Right renal pelvis (tissue), 4 donors: ENCODE results near the gene COLGALT1. TPM values are rescaled to one million over a fixed set of nuclear protein-coding genes. Genes with fewer than 3 reads are reported as not detected.
"Not testable (repeated sequence)": the region's sequence is repeated elsewhere in the genome, so short reads cannot be mapped to it uniquely, and the experiment has no call there.

Source experiments
- DNase-seq, 4 donors: peaks; one replicate each; pipeline ENCODE4 v3.0.0-alpha.2; 2013; ENCODE audit warnings: low read depth in 4 of 4, low spot score in 3 of 4, missing footprints in 1 of 4
- polyA plus RNA-seq, 4 donors: library from polyadenylated mRNA; unstranded; fragments of 120-200 nt; gene quantifications; one replicate each; pipeline ENCODE4 v1.2.1, GENCODE V29; 2013; ENCODE audit not compliant: insufficient read length in 4 of 4

The COLGALT1 gene
- polyA plus RNA-seq, 4 donors: 46.6 to 49.6 (median 48.2) TPM

- no peak for DNase-seq
These were observed 1.5 kb downstream of the COLGALT1 start for GRCh38 chr19:17556995-17557394.

- DNase-seq: no peak
These were observed 2.0 kb downstream of the COLGALT1 start for GRCh38 chr19:17557466-17557865.

GRCh38 chr19:17560205-17560595 is 4.8 kb downstream of the COLGALT1 start:
- no peak for DNase-seq

- no peak for DNase-seq
These were observed 6.6 kb downstream of the COLGALT1 start for GRCh38 chr19:17562097-17562496.

GRCh38 chr19:17562561-17562960 is 7.1 kb downstream of the COLGALT1 start:
- no peak for DNase-seq

GRCh38 chr19:17564781-17565180 is 9.3 kb downstream of the COLGALT1 start:
- no peak for DNase-seq

- no peak for DNase-seq
These were observed 10.2 kb downstream of the COLGALT1 start for GRCh38 chr19:17565611-17566010.

DNA sequence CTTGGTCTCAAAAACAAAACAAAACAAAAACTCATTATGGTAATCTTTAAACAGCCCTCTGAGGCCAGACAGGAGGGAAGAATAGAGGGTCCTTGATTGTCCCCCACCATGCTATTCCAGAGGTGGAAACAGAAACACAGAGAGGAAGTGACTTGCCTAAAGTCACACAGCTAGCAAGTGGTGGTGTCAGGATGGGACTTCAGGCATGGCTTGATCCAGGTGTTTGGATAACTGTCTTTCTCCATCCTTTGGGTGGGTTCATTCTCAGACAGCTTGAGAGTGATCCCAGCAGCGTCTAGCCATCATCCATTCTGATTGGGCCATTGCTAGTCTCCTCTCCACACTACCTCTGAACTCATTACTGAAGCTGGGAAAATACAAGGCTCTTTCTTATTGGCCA is 12.5 kb downstream of the COLGALT1 start:
- DNase-seq: no peak

DNA sequence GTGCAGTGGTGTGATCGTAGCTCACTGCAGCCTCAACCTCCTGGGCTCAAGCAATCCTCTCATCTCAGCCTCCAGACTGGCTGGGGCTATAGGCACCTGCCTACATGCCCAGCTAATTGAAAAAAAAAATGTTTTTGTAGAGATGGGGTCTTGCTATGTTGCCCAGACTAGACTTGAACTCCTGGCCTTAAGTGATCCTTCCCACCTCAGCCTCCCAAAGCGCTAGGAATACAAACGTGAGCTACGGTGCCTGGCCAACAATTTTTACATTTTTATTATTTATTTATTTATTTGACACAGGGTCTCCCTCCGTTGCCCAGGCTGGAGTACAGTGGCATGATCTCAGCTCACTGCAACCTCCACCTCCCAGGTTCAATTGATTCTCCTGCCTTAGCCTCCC is 14.8 kb downstream of the COLGALT1 start:
- DNase-seq: not testable (repeated sequence)

- DNase-seq: no peak
These were observed 15.3 kb downstream of the COLGALT1 start for GRCh38 chr19:17570791-17571190.

- no peak for DNase-seq
These were observed 17.2 kb downstream of the COLGALT1 start for GRCh38 chr19:17572638-17573037.

- DNase-seq: no peak
These were observed 20.7 kb downstream of the COLGALT1 start for GRCh38 chr19:17575871-17576757.

DNA sequence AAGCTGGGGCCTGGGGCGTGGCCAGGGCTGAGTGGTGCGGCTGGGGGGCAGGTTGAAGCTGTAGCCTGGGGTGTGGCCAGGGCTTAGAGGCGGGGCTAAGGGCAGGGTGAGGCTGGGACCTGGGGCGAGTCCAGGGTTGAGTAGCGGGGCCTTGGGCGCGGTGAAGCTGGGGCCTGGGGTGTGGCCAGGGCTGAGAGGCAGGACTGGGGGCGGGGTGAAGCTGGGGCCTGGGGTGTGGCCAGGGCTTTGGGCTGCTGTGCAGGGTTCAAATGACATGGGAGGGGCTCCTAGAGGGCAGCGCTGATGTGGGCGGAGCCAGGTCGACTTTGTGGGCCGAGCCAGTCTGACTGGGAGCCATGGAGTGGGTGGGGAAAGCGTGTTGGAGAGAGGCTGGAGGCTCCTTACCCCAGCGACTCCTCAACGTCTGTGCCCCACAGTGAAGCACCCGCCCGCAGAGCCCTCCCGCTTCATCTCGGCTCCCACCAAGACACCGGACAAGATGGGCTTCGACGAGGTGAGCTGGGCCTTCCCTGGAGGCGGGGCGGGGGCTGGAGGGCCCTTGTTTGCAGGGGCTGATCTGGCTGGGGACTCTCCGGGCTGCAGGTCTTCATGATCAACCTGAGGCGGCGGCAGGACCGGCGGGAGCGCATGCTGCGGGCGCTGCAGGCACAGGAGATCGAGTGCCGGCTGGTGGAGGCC is 21.5 kb downstream of the COLGALT1 start:
- DNase-seq: peak in 1 of 4 donors; percentile 38

DNA sequence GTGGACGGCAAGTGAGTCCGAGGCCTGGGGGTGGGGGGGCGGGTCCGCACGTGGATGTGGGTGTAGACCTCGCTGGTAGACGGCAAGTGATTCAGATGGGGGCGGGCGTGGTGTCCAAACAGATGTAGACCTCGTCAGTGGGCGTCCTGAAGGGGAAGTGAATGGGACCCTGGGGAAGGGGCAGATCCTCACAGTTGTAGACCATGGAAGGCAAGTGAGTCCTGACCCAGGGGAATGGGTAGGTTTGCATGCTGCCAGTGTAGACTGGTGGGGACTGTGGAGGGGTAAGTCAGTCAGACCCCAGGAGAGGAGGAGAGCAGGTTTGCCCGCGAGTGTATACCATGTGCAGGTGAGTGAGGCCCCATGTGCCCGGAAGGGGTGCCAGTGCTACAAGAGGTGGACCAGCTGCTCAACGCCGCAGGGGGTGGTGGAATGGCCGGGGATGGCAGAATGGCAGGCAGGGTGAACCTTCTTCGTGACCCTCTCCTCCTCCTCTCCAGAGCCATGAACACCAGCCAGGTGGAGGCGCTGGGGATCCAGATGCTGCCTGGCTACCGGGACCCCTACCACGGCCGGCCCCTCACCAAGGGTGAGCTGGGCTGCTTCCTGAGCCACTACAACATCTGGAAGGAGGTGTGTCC is 22.1 kb downstream of the COLGALT1 start:
- no peak for DNase-seq

GRCh38 chr19:17579661-17580244 is 24.3 kb downstream of the COLGALT1 start:
- DNase-seq: no peak

- DNase-seq: no peak
These were observed 25.2 kb downstream of the COLGALT1 start for GRCh38 chr19:17580470-17581144.

DNA sequence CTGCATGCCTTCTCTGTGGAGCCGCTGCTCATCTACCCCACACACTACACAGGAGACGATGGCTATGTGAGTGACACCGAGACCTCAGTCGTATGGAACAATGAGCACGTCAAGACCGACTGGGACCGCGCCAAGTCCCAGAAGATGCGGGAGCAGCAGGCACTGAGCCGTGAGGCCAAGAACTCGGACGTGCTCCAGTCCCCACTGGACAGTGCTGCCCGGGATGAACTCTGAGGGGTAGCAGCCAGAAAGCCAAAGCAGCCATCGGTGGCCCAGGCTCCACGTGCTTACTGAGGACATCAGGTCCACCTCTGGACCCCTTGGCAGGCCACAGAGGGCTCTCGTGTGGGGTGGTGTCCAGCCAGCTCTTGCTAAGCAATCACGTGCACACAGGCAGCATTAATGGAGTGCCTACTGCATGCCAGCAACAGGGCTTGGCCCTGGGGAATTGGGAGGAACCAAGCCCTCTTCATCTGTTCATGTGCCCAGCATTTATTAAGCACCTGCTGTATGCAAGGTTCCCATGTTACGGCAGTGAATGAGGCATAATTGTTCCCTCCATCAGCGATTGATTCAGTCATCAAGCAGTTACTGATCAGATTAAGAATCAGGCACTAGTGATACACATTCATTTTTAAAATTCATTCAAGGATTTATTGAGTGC is 25.9 kb downstream of the COLGALT1 start:
- DNase-seq: no peak

- DNase-seq: no peak
These were observed 27.2 kb downstream of the COLGALT1 start for GRCh38 chr19:17582613-17583012.

- no peak for DNase-seq
These were observed 28.7 kb downstream of the COLGALT1 start for GRCh38 chr19:17584132-17584531.

DNA sequence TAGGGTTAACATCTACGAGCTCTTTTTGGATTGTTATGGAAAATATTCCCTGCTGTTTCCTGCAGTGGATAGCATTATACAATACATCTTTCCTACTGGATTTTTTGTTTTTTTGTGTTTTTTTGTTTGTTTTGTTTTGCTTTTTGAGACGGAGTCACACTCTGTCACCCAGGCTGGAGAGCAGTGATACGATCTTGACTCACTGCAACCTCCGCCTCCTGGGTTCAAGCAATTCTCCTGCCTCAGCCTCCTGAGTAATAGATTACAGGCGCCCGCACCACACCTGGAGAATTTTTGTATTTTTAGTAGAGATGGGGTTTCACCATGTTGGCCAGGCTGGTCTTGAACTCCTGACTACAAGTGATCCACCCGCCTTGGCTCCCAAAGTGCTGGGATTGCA is 29.9 kb downstream of the COLGALT1 start:
- DNase-seq: not testable (repeated sequence)
